Urothelium cell line (cell line): Measurements from ENCODE around the gene ID3.
A peak's percentile ranks its signal among the peaks of the same experiment; 100 is the strongest.

ENCODE experiments used
- DNase-seq: peaks from one replicate; pipeline ENCODE4 v3.0.0; 2011; ENCODE audit warnings: low spot score, mixed read lengths
- FAIRE-seq: peaks from 2 replicates; lab custom pipeline; 2011; peaks lifted over from hg19 to GRCh38; lab: Jason Lieb, UNC

Gene ID3

GRCh38 chr1:23567629-23567995, 8.3 kb upstream of the ID3 start:
- FAIRE-seq: no peak
- DNase-seq: no peak

GRCh38 chr1:23566304-23566703, 7.0 kb upstream of the ID3 start:
- DNase-seq (no peak), FAIRE-seq (no peak)

GRCh38 chr1:23565776-23566175, 6.5 kb upstream of the ID3 start:
- FAIRE-seq: no peak
- no peak for DNase-seq

GRCh38 chr1:23564529-23565122, 5.3 kb upstream of the ID3 start:
- FAIRE-seq: no peak

GRCh38 chr1:23563755-23564374, 4.6 kb upstream of the ID3 start:
- FAIRE-seq (no peak), DNase-seq (no peak)

More at GRCh38 chr1:23564529-23565122, 5.3 kb upstream of the ID3 start:
- DNase-seq: no peak

- no peak for FAIRE-seq
- no peak for DNase-seq
Measured at GRCh38 chr1:23563003-23563402, 3.7 kb upstream of the ID3 start.

GRCh38 chr1:23562137-23562876, 3.0 kb upstream of the ID3 start:
- FAIRE-seq (no peak), DNase-seq (peak; percentile 94)

- no peak for FAIRE-seq
Measured at GRCh38 chr1:23561813-23562100, 2.5 kb upstream of the ID3 start.

GRCh38 chr1:23561076-23561812, 1.9 kb upstream of the ID3 start:
- DNase-seq: no peak
- FAIRE-seq: no peak

More at GRCh38 chr1:23561813-23562100, 2.5 kb upstream of the ID3 start:
- no peak for DNase-seq

- FAIRE-seq: no peak
- DNase-seq: no peak
Measured at GRCh38 chr1:23559985-23560741, 862 bp upstream of the ID3 start.

- FAIRE-seq (no peak), DNase-seq (no peak)
Measured at GRCh38 chr1:23558872-23559135, 497 bp downstream of the ID3 start.

- no peak for FAIRE-seq
- DNase-seq: peak; percentile 57
Measured at GRCh38 chr1:23558140-23558871, 995 bp downstream of the ID3 start.

- DNase-seq: no peak
Measured at GRCh38 chr1:23557471-23558124, 1.7 kb downstream of the ID3 start.

GRCh38 chr1:23556635-23557470, 2.4 kb downstream of the ID3 start:
- FAIRE-seq (no peak), DNase-seq (no peak)

More at GRCh38 chr1:23557471-23558124, 1.7 kb downstream of the ID3 start:
- FAIRE-seq: no peak

- DNase-seq (no peak), FAIRE-seq (no peak)
Measured at GRCh38 chr1:23555986-23556634, 3.2 kb downstream of the ID3 start.

- DNase-seq (no peak), FAIRE-seq (no peak)
Measured at GRCh38 chr1:23555270-23555985, 3.9 kb downstream of the ID3 start.

- no peak for FAIRE-seq
- DNase-seq: peak; percentile 91
Measured at GRCh38 chr1:23554481-23555269, 4.6 kb downstream of the ID3 start.
